Gastroesophageal sphincter (tissue), 3 donors: ENCODE data around the gene NDFIP1.

Experiments used
- CTCF ChIP-seq, 4 experiments: fragments of 200-600 bp in 2 of 4; fragments of 450-650 bp in 2 of 4; sonication (generic) in 1 of 4; IDR thresholded peaks; one replicate each; pipeline ENCODE4 v1.5.1; 2017 to 2019; ENCODE audit warnings: antibody characterized with exemption in 4 of 4, mild to moderate bottlenecking in 2 of 4, moderate library complexity in 2 of 4
- POLR2AphosphoS5 ChIP-seq: sonication (generic); formaldehyde crosslinking; IDR thresholded peaks from one replicate; pipeline ENCODE4 v1.6.1; 2017; ENCODE audit warnings: antibody characterized with exemption

DNA sequence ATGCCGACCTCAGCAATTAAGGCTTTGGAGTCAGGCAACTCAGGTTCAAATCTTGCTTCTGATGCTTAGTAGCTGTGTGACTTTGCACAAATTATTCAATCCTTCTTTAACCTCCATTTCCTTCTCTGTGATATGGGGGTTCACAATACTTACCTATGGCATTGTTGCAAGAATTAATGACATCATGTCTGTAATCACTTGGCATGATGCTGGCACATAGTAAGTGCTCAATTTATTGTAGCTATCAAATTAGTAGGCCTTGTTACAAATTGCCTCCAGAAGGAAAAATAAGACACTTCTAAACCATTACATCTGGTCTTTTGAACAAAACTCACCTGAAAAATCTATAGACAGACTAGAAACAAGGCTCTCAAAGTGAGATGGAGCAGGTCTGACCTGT is 29.9 kb upstream of the NDFIP1 start:
- no peak for TF ChIP-seq CTCF (IDR thresholded peaks at IDR 0.05)
- TF ChIP-seq POLR2AphosphoS5 = no peak
